ENCODE results near the gene RFC2.
A peak's percentile ranks its signal among the peaks of the same experiment; 100 is the strongest.

The RFC2 gene

DNA sequence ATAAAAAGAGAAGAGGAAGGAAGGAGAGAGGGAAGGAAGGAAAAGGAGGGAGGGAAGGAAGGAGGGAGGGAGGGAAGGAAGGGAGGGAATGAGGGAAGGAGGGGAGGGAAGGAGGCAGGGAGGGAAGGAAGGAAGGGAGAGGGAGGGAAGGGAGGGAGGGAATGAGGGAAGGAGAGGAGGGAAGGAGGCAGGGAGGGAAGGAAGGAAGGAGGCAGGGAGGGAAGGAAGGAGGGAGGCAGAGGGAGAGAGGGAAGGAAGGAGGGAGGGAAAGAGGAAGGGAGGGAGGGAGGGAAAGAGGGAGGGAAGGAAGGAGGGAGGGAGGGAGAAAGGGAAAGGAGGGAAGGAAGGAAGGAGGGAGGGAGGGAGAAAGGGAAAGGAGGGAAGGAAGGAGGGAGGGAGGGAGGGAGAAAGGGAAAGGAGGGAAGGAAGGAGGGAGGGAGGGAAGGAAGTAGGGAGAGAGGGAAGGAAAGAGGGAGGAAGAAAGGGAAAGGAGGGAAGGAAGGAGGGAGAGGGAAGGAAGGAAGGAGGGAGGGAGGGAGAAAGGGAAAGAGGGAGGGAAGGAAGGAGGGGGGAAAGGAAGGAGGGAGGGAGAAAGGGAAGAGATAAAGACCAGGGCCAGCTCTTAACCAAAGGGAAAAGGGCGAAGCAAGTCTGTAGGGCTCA, 50.1 kb downstream of the RFC2 start:
- peaks cover 61% of the 10 kb centered on the region for H3K4me1 ChIP-seq (ENCODE audit: control insufficient read depth, low read length)
- TF ChIP-seq EZH2phosphoT487 (IDR thresholded peaks at IDR 0.05; ENCODE audit: borderline replicate concordance, low read length), result no peak
- TF ChIP-seq, protein P1, sequence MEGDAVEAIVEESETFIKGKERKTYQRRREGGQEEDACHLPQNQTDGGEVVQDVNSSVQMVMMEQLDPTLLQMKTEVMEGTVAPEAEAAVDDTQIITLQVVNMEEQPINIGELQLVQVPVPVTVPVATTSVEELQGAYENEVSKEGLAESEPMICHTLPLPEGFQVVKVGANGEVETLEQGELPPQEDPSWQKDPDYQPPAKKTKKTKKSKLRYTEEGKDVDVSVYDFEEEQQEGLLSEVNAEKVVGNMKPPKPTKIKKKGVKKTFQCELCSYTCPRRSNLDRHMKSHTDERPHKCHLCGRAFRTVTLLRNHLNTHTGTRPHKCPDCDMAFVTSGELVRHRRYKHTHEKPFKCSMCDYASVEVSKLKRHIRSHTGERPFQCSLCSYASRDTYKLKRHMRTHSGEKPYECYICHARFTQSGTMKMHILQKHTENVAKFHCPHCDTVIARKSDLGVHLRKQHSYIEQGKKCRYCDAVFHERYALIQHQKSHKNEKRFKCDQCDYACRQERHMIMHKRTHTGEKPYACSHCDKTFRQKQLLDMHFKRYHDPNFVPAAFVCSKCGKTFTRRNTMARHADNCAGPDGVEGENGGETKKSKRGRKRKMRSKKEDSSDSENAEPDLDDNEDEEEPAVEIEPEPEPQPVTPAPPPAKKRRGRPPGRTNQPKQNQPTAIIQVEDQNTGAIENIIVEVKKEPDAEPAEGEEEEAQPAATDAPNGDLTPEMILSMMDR (IDR thresholded peaks at IDR 0.05; ENCODE audit: low read depth, low read length, poor library complexity, severe bottlenecking), result no peak
- H3K27ac ChIP-seq (ENCODE audit: low read depth, low read length), result no peak overlapping the region
- no peak overlapping the region; the same call in 1 of the 2 replicates for H3K4me2 ChIP-seq (ENCODE audit: low read length)
- no peaks in the 10 kb centered on the region for H3K79me2 ChIP-seq (ENCODE audit: control insufficient read depth, low read length)
- no peaks in the 10 kb centered on the region for H3K9me3 ChIP-seq (ENCODE audit: control insufficient read depth, insufficient read depth, low read length)
- 0 out of 2 replicates have a peak, but pooled peaks cover 3% of the 10 kb centered on the region for H3K36me3 ChIP-seq (ENCODE audit: control insufficient read depth, low read length)
- H3K27me3 ChIP-seq (ENCODE audit: control insufficient read depth, low read length), result no peaks in the 10 kb centered on the region
- no peaks in the 10 kb centered on the region for H3K9me2 ChIP-seq (replicated peaks; ENCODE audit: control insufficient read depth, low read length)
- H3K4me3 ChIP-seq (ENCODE audit: low read length), result no peak overlapping the region
- H4K20me1 ChIP-seq (ENCODE audit: control insufficient read depth, insufficient read depth, low read depth, low read length), result no peaks in the 10 kb centered on the region
- H3F3A ChIP-seq (ENCODE audit: control insufficient read depth, insufficient read depth), result peaks cover 44% of the 10 kb centered on the region

DNA sequence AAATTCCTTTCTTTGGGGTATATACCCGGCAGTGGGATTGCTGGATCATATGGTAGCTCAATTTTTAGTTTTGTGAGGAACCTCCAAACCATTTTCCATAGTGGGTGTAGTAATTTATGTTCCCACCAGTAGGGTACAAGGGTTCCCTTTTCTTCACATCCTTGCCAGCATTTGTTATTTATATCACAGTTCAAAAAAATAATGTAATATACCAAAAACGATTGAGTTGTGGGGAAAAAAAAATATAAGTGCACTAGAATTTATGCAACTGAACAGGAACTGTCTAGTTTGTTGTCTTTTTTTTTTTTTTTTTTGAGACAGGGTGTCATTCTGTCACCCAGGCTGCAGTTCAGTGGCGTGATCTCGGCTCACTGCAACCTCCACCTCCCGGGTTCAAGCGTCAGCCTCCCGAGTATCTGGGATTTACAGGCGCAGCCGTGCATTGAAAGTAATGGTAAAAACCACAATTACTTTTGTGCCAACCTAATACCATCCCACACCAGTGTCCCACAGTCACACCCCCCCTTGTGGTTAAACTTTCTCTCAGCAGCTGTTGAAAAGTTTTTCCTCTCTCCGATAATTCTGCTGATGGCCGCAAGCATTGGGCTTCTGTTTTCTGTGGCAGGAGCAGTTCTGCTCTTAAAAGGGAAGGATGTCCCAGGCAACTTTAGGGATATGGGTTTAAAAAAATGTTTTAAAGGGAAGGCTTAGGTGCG, 51.2 kb downstream of the RFC2 start:
- TF ChIP-seq EZH2phosphoT487 (IDR thresholded peaks at IDR 0.05; ENCODE audit: borderline replicate concordance, low read length), result no peak
- TF ChIP-seq, protein P1 (IDR thresholded peaks at IDR 0.05; ENCODE audit: low read depth, low read length, poor library complexity, severe bottlenecking), result peak; percentile 87
- Histone ChIP-seq H3F3A (ENCODE audit: control insufficient read depth, insufficient read depth) (peaks cover 45% of the 10 kb centered on the region), H3K9me3 (ENCODE audit: control insufficient read depth, insufficient read depth, low read length) (no peaks in the 10 kb centered on the region), H3K9me2 (replicated peaks; ENCODE audit: control insufficient read depth, low read length) (no peaks in the 10 kb centered on the region), H3K27ac (ENCODE audit: low read depth, low read length) (no peak overlapping the region), H3K36me3 (ENCODE audit: control insufficient read depth, low read length) (peaks cover 4% of the 10 kb centered on the region), H3K4me3 (ENCODE audit: low read length) (no peak overlapping the region), H3K79me2 (ENCODE audit: control insufficient read depth, low read length) (no peaks in the 10 kb centered on the region), H3K4me1 (ENCODE audit: control insufficient read depth, low read length) (peaks cover 52% of the 10 kb centered on the region), H4K20me1 (ENCODE audit: control insufficient read depth, insufficient read depth, low read depth, low read length) (no peaks in the 10 kb centered on the region), H3K4me2 (ENCODE audit: low read length) (no peak overlapping the region), H3K27me3 (ENCODE audit: control insufficient read depth, low read length) (no peaks in the 10 kb centered on the region)

DNA sequence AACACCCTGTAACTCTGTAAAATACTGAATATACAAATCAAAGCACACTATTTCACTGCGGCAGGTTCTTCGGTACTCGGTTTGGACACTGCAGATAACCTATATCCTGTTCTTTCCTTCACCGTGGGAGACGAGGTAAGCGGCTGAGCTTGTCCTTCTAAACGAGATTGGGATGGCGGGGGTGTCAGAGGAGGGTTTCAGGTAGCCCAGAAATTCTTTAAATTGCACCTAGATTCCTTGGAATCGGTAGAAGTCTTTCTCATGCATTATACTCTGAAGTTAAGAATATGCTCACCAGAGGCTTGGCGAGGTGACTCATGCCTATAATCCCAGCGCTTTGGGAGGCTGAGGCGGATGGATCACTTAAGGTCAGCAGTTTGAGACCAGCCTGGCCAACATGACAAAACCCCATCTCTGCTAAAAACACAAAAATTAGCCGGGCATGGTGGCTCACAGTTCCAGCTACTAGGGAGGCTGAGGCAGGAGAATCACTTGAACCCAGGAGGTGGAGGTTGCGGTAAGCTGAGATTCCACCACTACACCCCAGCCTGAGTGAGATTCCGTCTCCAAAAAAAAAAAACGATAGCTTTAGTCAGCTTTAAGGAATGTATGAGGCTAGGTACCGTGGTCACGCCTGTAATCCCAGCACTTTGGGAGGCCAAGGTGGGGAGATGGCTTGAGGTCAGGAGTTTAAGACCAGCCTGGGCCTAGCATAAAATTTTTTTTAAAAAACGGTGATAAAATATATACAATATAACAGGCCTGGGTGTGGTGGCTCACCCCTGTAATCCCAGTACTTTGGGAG, 54.4 kb downstream of the RFC2 start:
- Histone ChIP-seq H3K27ac (ENCODE audit: low read depth, low read length) (no peak overlapping the region), H4K20me1 (ENCODE audit: control insufficient read depth, insufficient read depth, low read depth, low read length) (no peaks in the 10 kb centered on the region), H3K36me3 (ENCODE audit: control insufficient read depth, low read length) (peaks cover 28% of the 10 kb centered on the region), H3K27me3 (ENCODE audit: control insufficient read depth, low read length) (no peaks in the 10 kb centered on the region), H3F3A (ENCODE audit: control insufficient read depth, insufficient read depth) (peaks cover 45% of the 10 kb centered on the region), H3K79me2 (ENCODE audit: control insufficient read depth, low read length) (peaks cover 1% of the 10 kb centered on the region), H3K4me3 (ENCODE audit: low read length) (no peak overlapping the region), H3K4me1 (ENCODE audit: control insufficient read depth, low read length) (peaks cover 22% of the 10 kb centered on the region), H3K9me2 (replicated peaks; ENCODE audit: control insufficient read depth, low read length) (no peaks in the 10 kb centered on the region), H3K9me3 (ENCODE audit: control insufficient read depth, insufficient read depth, low read length) (no peaks in the 10 kb centered on the region), H3K4me2 (ENCODE audit: low read length) (no peak overlapping the region)
- TF ChIP-seq EZH2phosphoT487 (IDR thresholded peaks at IDR 0.05; ENCODE audit: borderline replicate concordance, low read length), result no peak
- TF ChIP-seq, protein P1 (IDR thresholded peaks at IDR 0.05; ENCODE audit: low read depth, low read length, poor library complexity, severe bottlenecking), result no peak
